ENCODE data around the gene RPTOR.

- no peak for TF ChIP-seq POLR2A (IDR thresholded peaks at IDR 0.05; ENCODE audit: low read depth, low read length)
- no peak for TF ChIP-seq SPI1 (IDR thresholded peaks at IDR 0.05; ENCODE audit: low read depth, low read length)
- TF ChIP-seq POLR2AphosphoS5 (IDR thresholded peaks at IDR 0.05; ENCODE audit: low read depth, low read length), result no peak
These were observed 390.9 kb downstream of the RPTOR start for GRCh38 chr17:80935526-80935925.

All from GM12891 (cell line).